Esophagus muscularis mucosa (tissue), 4 donors: ENCODE measurements around the gene SCN2A.

ENCODE experiments used
- EP300 ChIP-seq: sonication (generic); formaldehyde crosslinking; IDR thresholded peaks from one replicate; pipeline ENCODE4 v1.6.1; 2017; ENCODE audit warnings: antibody characterized with exemption
- POLR2A ChIP-seq: fragments of 450-650 bp; IDR thresholded peaks from one replicate; pipeline ENCODE4 v1.6.1; 2017; ENCODE audit warnings: antibody characterized with exemption, moderate library complexity, mild to moderate bottlenecking, low read depth
- POLR2AphosphoS5 ChIP-seq, 2 donors: sonication (generic); formaldehyde crosslinking; IDR thresholded peaks; one replicate each; pipeline ENCODE4 v1.6.1; 2017; ENCODE audit warnings: antibody characterized with exemption in 2 of 2
- TF ChIP-seq, protein P1 (sequence below), 3 experiments: fragments of 200-600 bp in 2 of 3; fragments of 450-650 bp in 1 of 3; sonication (generic) in 2 of 3; IDR thresholded peaks; one replicate each; pipeline ENCODE4 v1.5.1; 2017 to 2019; ENCODE audit warnings: antibody characterized with exemption in 3 of 3, mild to moderate bottlenecking in 2 of 3, moderate library complexity in 1 of 3

DNA sequence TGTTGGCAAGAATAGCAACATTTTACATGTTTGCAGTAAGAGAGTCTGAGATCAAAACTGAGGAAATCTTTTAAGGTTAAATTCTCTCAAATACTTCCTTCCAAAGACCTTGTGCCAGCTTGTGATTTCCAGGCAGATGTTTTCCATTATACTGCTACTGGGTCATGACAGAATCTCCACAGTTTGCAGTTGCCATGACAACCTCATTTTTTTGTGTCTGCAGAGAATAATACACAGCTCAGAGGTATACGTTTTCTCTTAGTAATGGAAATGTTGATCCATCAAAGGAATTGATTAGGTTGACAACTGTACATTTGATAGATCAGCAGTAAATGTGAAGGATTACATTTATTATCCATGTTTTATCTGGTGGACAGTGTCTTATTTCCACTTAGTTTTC lies 201.2 kb downstream of the SCN2A start:
- TF ChIP-seq, protein P1, sequence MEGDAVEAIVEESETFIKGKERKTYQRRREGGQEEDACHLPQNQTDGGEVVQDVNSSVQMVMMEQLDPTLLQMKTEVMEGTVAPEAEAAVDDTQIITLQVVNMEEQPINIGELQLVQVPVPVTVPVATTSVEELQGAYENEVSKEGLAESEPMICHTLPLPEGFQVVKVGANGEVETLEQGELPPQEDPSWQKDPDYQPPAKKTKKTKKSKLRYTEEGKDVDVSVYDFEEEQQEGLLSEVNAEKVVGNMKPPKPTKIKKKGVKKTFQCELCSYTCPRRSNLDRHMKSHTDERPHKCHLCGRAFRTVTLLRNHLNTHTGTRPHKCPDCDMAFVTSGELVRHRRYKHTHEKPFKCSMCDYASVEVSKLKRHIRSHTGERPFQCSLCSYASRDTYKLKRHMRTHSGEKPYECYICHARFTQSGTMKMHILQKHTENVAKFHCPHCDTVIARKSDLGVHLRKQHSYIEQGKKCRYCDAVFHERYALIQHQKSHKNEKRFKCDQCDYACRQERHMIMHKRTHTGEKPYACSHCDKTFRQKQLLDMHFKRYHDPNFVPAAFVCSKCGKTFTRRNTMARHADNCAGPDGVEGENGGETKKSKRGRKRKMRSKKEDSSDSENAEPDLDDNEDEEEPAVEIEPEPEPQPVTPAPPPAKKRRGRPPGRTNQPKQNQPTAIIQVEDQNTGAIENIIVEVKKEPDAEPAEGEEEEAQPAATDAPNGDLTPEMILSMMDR (IDR thresholded peaks at IDR 0.05), result no peak
- TF ChIP-seq POLR2AphosphoS5 (IDR thresholded peaks at IDR 0.05) (no peak), POLR2A (no peak), EP300 (no peak)
